ENCODE measurements around the gene AQP1. TPM values are rescaled to one million over a fixed set of nuclear protein-coding genes. Genes with fewer than 3 reads are reported as not detected.

The AQP1 gene
- total RNA-seq, 2 experiments from 2014 or later: not detected

DNA sequence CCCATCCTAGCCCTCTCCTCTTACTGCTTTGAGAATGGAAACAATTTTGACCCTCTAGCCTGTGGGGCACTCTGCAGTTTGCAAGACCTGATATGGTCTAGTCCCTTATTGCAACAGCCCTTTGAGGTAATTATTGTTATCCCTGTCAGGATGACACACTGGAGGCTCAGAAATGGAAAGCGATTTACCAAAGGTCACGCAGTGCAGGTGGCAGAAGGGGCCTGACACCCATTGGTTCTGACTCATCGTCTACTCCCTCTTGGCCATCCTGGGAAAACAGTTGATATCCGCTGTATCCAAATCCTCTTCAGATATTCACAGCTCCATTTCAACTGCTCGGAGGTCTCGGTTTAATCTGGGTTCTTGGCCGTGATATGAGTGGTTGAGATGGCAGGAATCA is 44.7 kb upstream of the AQP1 start:
- H3K4me3 ChIP-seq (ENCODE audit: low read depth, low read length, poor library complexity, severe bottlenecking): no peak overlapping the region
- H2AFZ ChIP-seq (ENCODE audit: low read length): no peak overlapping the region
- H3K4me2 ChIP-seq (ENCODE audit: low read length): no peak overlapping the region
- TF ChIP-seq EZH2phosphoT487 (IDR thresholded peaks at IDR 0.05; ENCODE audit: borderline replicate concordance, low read depth, low read length): no peak
- TF ChIP-seq, protein P1, sequence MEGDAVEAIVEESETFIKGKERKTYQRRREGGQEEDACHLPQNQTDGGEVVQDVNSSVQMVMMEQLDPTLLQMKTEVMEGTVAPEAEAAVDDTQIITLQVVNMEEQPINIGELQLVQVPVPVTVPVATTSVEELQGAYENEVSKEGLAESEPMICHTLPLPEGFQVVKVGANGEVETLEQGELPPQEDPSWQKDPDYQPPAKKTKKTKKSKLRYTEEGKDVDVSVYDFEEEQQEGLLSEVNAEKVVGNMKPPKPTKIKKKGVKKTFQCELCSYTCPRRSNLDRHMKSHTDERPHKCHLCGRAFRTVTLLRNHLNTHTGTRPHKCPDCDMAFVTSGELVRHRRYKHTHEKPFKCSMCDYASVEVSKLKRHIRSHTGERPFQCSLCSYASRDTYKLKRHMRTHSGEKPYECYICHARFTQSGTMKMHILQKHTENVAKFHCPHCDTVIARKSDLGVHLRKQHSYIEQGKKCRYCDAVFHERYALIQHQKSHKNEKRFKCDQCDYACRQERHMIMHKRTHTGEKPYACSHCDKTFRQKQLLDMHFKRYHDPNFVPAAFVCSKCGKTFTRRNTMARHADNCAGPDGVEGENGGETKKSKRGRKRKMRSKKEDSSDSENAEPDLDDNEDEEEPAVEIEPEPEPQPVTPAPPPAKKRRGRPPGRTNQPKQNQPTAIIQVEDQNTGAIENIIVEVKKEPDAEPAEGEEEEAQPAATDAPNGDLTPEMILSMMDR (conservative IDR thresholded peaks at IDR 0.05; ENCODE audit: low read length): no peak
- DNase-seq (ENCODE audit: low spot score): no peak
- H3K9me3 ChIP-seq (ENCODE audit: low read length): no peaks in the 10 kb centered on the region
- no peaks in the 10 kb centered on the region for H3K79me2 ChIP-seq (ENCODE audit: insufficient read depth, low read depth, low read length)
- no TSS peak for BruUV-seq (replicated peaks)
- no peaks in the 10 kb centered on the region for H3K4me1 ChIP-seq (ENCODE audit: insufficient read depth, low read length, poor library complexity, severe bottlenecking)
- CTCF ChIA-PET (ENCODE audit: unreplicated experiment): no interaction called here
- H3K27ac ChIP-seq (ENCODE audit: low read depth, low read length, poor library complexity, severe bottlenecking): no peak overlapping the region
- H4K20me1 ChIP-seq (ENCODE audit: insufficient read depth, low read length): no peaks in the 10 kb centered on the region
- H3K36me3 ChIP-seq (ENCODE audit: insufficient read depth, low read length): no peaks in the 10 kb centered on the region
- POLR2A ChIA-PET: no interaction called here
- intact Hi-C loops (cut with micrococcal nuclease; ENCODE audit: unreplicated experiment): no loop called here
- no peaks in the 10 kb centered on the region for H3K9me2 ChIP-seq (ENCODE audit: insufficient read depth, low read length)

DNA sequence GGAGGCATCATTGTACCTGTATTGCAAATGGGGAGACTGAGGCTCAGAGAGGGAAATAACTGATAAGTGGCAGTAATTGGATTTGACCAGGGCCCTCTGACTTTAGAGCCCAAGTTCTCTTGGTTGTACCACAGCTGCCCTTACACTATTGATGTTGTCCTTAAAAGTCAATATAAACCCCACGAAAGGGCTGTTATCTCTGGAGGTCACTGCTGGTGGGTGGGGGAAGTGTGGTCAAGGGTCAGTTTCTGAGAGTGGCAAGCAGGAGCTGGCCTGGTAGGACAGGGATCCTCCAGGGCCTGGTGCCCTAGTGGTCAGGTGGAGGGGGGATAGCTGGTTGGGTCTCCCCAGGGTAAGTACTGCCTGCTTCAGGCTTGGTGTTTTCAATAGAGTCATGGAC is 44.2 kb upstream of the AQP1 start:
- no peaks in the 10 kb centered on the region for H3K36me3 ChIP-seq (ENCODE audit: insufficient read depth, low read length)
- no peak overlapping the region for H3K4me2 ChIP-seq (ENCODE audit: low read length)
- H3K9me3 ChIP-seq (ENCODE audit: low read length): no peaks in the 10 kb centered on the region
- no peaks in the 10 kb centered on the region for H4K20me1 ChIP-seq (ENCODE audit: insufficient read depth, low read length)
- POLR2A ChIA-PET: no interaction called here
- no peaks in the 10 kb centered on the region for H3K4me1 ChIP-seq (ENCODE audit: insufficient read depth, low read length, poor library complexity, severe bottlenecking)
- intact Hi-C loops (cut with micrococcal nuclease; ENCODE audit: unreplicated experiment): no loop called here
- H3K9me2 ChIP-seq (ENCODE audit: insufficient read depth, low read length): no peaks in the 10 kb centered on the region
- DNase-seq (ENCODE audit: low spot score): no peak
- H3K79me2 ChIP-seq (ENCODE audit: insufficient read depth, low read depth, low read length): no peaks in the 10 kb centered on the region
- no peak overlapping the region for H3K27ac ChIP-seq (ENCODE audit: low read depth, low read length, poor library complexity, severe bottlenecking)
- no peak overlapping the region for H2AFZ ChIP-seq (ENCODE audit: low read length)
- no TSS peak for BruUV-seq (replicated peaks)
- TF ChIP-seq EZH2phosphoT487 (IDR thresholded peaks at IDR 0.05; ENCODE audit: borderline replicate concordance, low read depth, low read length): no peak
- TF ChIP-seq, protein P1 (conservative IDR thresholded peaks at IDR 0.05; ENCODE audit: low read length): no peak
- CTCF ChIA-PET (ENCODE audit: unreplicated experiment): no interaction called here
- H3K4me3 ChIP-seq (ENCODE audit: low read depth, low read length, poor library complexity, severe bottlenecking): no peak overlapping the region

DNA sequence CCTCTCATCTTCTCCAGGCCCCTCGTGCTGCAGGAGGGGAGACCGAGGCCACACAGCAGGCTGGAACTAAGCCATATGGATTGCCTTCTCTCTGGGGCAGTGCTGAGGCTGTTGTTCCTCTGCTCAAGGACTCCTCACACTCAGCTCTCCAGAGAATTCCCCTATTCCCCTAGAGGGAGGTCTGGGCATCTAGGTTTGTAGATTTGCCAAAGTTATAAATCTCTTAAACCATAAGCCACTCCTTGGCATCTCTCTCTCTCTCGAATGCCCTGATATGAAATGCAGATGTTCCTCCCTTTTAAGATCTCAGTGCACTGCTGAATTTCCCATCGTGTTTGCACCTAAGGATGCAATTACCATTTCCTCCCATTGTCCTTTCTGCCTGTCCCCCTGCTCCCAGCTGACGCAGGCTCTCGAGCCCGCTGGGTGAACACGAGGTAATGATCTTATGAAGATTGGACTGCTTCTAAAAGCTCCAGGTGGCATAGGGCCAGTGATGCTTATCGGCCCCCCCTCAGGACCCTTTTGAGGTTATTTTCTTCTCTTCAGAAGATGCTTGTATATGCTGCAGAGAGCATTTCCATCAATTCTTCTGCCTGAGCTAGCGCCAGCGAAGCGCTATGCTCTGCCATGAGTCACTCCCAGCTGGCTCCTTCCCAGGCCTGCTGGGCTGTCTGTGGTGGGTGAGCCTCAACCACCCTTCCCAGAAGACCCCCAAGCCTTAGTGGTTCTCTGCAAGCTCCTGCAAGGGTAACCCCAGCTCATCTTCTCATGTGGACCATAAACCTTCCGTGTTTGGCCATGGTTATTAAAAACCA is 41.6 kb upstream of the AQP1 start:
- Histone ChIP-seq H3K4me3 (ENCODE audit: low read depth, low read length, poor library complexity, severe bottlenecking) (no peak overlapping the region), H3K9me3 (ENCODE audit: low read length) (no peaks in the 10 kb centered on the region), H2AFZ (ENCODE audit: low read length) (no peak overlapping the region), H3K9me2 (ENCODE audit: insufficient read depth, low read length) (no peaks in the 10 kb centered on the region), H3K4me2 (ENCODE audit: low read length) (no peak overlapping the region), H3K79me2 (ENCODE audit: insufficient read depth, low read depth, low read length) (no peaks in the 10 kb centered on the region), H3K4me1 (ENCODE audit: insufficient read depth, low read length, poor library complexity, severe bottlenecking) (no peaks in the 10 kb centered on the region), H3K27ac (ENCODE audit: low read depth, low read length, poor library complexity, severe bottlenecking) (no peak overlapping the region), H3K36me3 (ENCODE audit: insufficient read depth, low read length) (no peaks in the 10 kb centered on the region), H4K20me1 (ENCODE audit: insufficient read depth, low read length) (no peaks in the 10 kb centered on the region)
- POLR2A ChIA-PET: no interaction called here
- BruUV-seq (replicated peaks): no TSS peak
- intact Hi-C loops (cut with micrococcal nuclease; ENCODE audit: unreplicated experiment): no loop called here
- no peak for DNase-seq (ENCODE audit: low spot score)
- TF ChIP-seq, protein P1 (conservative IDR thresholded peaks at IDR 0.05; ENCODE audit: low read length): no peak
- TF ChIP-seq EZH2phosphoT487 (IDR thresholded peaks at IDR 0.05; ENCODE audit: borderline replicate concordance, low read depth, low read length): no peak
- CTCF ChIA-PET (ENCODE audit: unreplicated experiment): no interaction called here

Measured in OCI-LY7 (cell line).